GM18505 (cell line): Measurements from ENCODE around the gene FYN.

ENCODE experiments used
- ATAC-seq: cut with Tn5 transposase; IDR thresholded peaks from one replicate; pipeline ENCODE4 v1.9.1; 2021; ENCODE audit not compliant: unreplicated experiment
- POLR2A ChIP-seq: IDR thresholded peaks from 4 replicates; pipeline ENCODE4 v1.6.1; 2011; ENCODE audit warnings: borderline replicate concordance; ENCODE audit not compliant: insufficient read depth, insufficient read length; ENCODE audit errors: extremely low read depth

The FYN gene

DNA sequence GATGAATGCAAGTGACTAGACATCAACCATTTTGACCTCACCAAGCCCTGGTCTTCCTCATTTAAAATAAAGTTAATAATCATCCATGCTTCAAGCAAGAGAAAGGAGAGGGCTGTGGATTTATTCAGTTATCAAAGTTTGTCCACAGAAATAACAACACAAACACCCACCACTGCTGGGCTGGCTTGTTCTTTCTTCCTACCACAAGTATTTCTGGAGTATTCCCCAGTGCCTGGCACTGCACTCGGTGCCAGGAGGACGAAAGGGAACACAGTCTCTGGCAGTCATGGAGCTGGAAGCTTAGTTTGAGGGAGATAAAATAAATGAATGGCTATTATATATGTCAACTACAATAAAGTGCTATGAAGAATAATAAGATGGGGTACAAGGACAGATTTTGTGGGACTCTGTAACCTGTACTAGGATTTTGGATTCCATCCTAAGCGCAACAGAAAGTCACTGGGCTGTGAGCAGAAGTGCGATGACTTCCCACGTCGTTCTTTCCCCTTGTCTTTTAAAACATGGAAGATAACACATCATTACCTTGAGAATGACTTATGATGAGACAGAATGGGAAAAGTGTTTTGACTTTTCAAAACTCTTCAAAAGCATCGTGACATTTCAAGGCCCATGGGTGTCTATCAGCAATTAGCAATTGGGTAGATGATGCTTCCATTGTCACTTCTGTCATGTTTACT, 193.1 kb downstream of the FYN start:
- TF ChIP-seq POLR2A, result no peak
- no peak for ATAC-seq

DNA sequence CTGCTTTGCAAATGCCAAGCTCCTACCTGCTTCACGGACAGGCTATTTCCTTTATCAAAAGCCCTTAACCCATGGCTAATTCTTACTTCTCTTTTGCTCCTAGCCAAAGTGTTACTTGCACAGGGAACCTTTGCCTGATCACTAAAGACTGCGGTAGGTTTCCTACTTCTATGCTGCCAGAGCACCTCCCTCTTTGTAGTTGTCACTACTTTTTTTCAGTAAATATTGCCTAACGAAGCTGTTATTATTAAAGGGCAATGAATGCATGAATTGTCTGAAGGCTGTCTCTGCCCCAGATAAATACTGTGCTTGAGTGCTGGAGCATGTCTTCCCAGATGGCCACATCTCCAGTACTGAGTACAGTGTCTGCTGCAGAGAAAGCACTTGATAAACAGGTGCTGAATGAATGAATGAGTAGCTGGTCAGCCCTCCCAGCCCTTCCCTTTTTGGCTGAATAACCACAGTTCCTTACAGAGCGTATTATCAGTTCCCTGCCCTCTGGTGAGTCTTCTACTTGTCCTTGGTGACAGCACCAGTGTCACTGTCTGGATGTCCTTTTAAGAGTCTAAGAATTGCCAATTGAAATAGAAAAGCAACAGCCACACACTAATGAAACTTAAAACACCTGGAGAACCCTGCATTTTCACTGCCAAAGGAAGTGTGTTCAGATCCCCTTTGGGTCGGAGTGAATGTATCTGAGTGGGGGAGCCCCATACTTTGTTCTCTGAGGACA, 194.0 kb downstream of the FYN start:
- no peak for ATAC-seq

DNA sequence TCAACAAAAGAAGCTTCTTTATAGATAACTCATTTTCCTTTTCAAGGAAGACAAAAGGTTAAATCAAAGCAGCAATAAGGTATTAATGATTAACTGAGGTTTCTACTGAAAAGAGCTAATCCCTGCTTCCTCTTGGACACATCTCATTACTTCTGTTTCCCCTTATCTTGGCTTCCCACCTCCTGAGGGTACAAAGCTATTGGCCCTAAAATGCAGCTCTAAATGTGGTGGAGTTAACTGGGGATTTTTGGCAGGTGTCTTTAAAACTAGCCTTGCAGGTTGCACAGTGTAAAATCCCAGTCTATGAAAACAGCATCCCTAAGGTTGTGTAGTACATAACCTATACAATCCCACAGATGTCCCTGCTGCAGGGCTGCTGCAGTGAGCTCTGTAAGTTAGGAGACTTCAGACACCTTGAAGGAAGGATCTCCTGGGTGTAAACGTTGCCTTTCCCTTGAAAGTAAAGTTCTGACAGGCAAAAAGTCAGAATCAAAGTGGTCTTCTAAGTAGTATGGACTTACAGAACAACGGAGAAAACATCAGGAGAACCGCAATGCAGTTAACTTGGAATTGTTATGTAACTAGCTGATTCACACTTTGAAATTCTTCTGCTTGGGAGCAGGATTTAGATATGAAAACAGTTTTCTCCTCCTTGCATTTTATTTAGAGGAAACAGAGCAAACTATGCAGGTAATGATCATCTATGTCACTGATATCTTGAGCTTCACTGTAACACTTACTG, 195.8 kb downstream of the FYN start:
- ATAC-seq, result no peak
- TF ChIP-seq POLR2A, result no peak

More for the DNA sequence above, 194.0 kb downstream of the FYN start:
- no peak for TF ChIP-seq POLR2A

DNA sequence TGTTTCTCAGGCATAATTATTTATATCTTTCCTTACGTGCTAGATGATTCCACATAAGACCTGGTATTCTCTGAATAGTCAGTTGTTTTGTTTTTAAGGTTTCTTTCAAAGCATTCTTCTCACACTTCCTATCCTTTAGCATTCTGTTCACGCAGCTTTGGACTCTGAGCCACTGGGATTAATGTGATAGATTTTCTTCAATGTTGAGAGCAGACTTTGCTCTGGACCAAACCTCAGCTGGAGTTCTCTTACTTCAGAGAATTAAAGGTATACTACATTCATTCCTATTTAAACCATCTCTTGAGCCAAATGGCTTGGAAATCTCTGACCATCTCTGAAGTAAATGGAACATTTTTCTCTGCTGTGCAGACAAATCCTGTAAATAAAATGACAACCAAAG, 196.9 kb downstream of the FYN start:
- TF ChIP-seq POLR2A, result no peak
- no peak for ATAC-seq

DNA sequence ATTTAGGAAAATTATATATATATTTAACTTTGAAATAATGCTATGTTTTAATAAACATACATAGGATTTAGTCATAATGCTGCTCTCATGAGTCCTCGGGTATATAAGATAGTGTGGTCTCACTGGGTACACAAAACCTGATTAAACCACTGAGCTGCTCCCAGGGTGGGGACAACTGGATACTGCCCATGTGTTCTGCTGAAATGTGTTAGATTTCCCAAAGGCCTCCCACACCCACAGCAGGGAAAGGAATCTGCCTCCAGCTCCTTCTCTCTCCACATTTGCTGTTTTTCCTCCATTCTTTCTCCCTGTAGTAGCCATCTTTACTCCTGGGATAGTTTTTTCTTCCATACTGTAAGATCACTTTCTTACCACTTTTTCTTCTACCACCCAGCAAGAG, 198.4 kb downstream of the FYN start:
- ATAC-seq, result no peak

DNA sequence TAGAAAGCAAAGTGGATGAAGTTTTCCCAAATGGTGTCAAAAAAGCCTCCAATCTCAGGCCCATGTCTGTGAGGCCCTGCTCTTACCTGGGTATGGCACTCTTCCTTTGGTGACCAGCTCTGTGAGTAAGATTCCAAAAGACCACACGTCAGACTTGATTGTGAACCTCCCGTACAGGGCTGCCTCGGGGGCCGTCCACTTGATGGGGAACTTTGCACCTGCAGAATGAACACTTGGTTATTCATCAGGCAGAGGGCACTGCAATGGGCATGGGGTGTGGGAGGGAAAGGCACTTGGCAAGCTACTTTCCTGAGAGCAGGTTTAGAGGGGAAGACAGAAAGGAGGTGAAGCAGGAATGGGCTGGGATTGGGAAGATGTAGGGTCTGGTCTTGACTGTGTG, 198.8 kb downstream of the FYN start:
- no peak for TF ChIP-seq POLR2A
- no peak for ATAC-seq

More for the DNA sequence above, 198.4 kb downstream of the FYN start:
- no peak for TF ChIP-seq POLR2A

DNA sequence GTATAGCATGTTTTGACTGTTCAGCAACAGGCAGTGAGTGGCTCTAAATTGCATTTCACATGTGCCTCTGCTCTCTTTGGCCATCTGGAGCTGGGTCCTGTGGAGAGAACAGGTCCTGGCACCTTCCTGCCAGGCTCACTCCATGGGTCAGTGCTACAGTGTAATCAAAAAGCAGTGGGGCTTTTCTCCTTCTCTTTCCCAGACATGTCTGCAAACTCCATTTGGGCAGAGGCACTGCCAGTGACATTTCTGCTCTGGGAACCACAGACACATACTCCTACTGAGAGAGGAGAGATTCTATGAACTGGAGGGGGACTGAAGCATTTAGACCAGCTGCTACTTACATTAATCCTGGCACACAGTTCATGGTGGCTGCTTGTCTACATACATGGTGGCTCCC, 199.3 kb downstream of the FYN start:
- no peak for ATAC-seq
- no peak for TF ChIP-seq POLR2A

DNA sequence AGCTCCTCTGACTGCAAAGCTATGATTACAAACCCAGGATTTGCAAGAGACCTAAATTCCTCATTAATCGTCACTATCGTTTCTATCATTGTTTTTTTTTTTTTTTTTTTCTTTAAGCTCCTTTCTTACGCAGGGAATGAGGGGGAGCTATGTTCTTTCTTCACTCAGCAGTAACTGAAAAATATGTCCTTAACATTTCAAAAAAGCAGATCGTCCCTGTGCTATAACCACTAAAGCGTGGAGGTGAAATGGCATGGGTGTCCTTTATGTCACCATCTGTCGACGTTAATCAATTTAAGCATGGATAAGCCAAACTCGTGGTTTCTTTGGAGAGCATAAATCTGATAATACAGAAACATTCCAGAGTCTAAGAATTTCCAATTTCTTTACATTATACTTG, 199.7 kb downstream of the FYN start:
- TF ChIP-seq POLR2A, result no peak

DNA sequence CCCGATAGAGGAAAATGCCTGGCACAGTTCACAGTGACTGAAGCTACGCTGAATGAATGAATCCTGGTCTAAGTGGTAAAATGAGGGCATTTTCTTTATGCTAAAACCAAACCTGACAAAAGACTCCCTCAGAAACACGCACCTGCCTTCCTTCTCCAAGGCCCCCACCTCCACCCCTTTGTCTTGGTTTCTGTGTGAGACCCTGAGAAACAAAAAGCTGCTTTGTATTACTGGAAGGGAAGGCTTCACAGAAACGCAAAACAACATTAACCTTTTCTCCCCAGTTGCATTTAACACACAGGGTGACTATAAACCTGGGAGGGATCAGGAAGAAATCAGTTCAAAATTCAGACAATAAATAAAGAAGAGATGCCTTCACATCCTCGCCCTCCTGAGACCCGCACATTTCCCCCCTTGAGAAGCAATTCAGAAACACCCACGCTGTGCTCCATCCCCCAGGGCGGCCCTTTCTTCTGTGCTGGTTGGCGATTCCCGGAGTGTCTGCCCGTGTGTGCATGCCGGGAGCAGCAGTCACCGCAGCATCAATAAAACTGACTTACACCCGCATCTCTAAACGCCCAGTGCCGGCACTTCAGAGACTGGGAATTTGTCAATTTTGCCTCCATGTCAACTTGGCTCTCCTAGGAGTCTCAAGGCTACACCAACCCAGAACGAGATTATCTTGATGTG, 200.3 kb downstream of the FYN start:
- no peak for TF ChIP-seq POLR2A

More for the DNA sequence above, 199.7 kb downstream of the FYN start:
- ATAC-seq, result no peak

DNA sequence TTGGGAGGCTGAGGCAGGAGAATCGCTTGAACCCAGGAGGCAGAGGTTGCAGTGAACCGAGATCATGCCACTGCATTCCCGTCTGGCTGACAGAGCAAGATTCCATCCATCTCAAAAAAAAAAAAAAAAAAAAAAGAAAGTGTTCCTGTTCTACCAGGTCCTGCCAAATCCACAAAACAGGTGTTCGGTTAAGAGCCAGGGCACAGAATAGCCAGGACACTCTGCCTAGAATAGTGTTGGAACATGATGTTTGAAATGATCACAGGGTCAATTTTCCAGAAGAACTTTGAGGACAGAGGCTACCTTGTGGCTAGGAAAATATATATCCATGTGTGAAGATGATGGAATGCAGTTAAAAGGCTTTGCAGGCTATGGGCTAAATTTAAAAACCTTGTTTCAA, 203.9 kb downstream of the FYN start:
- no peak for ATAC-seq
- TF ChIP-seq POLR2A, result no peak

More for the DNA sequence above, 200.3 kb downstream of the FYN start:
- ATAC-seq, result no peak

DNA sequence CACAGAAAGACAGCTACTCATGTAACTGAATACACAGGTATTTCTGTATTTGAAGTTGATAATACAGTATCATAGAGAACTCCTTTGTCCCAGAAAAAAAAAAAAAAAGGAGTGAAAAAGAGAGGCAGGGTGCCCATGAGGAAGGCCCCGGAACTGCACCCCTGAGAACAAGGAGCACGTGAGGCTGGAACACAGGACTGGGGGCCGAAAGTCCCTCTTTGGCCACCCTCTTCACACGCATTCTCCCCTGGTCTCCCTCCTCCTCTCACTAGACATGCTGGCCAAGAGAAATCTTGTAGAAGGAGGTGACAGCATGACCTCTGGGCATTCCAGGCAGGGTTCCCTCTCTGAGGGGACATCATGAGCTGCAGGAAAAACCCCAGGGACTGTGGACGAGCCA, 204.8 kb downstream of the FYN start:
- no peak for TF ChIP-seq POLR2A
- no peak for ATAC-seq

DNA sequence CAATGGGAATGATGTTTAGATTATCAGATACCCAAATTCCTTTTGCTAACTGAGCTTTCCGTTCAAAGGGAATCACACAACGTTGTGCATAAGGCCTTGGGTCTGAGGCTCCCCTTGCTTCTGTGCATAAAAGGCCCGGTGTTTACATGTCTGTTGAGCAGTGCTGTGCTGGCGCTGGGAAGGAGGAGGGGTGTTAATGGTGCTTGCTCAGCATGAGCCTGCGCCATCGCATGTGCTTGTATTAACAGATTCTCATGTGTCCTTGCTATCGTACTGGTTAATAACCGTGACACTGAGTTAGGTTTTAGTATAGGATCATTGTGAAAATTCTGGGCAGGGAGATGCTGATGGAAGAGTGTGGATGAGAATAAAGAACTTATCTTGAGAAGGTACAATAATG, 205.3 kb downstream of the FYN start:
- no peak for ATAC-seq
- TF ChIP-seq POLR2A, result no peak

DNA sequence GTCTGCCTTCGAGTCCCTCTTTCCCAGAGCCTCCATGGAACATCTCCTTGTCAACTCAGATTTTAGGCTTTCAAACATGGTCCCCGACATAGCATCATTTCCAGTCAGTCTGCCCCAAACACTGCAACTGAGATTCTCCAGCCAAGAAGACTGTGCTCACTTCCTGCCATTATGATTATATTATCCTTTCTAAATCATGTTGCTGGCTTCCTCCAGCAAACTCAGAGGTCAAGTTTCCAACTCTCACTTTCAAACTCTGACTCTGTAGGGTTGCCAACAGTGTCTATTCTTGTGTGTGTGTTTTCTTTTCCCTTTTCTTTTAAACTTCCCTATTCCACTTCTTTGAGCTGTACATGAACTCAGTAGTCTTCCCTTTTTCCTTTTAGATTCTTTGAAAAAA, 206.4 kb downstream of the FYN start:
- no peak for ATAC-seq
- no peak for TF ChIP-seq POLR2A
